ENCODE measurements around the gene HAPLN3. TPM values are rescaled to one million over a fixed set of nuclear protein-coding genes. Genes with fewer than 3 reads are reported as not detected.

Gene HAPLN3
- total RNA-seq, 4 donors from 2014 or later = 3.0 to 10.5 (median 6.7) TPM

- Histone ChIP-seq H3K9me3 (no peaks in the 10 kb centered on the region), H3K36me3 (peaks cover 0 to under 1% of the 10 kb centered on the region in 2 donors), H3K4me1 (no peaks in the 10 kb centered on the region), H3K4me3 (no peak overlapping the region), H3K27ac (no peak overlapping the region), H3K27me3 (no peaks in the 10 kb centered on the region)
- no peak for TF ChIP-seq POLR2A (IDR thresholded peaks at IDR 0.05)
- TF ChIP-seq EP300 (IDR thresholded peaks at IDR 0.05) = no peak
- TF ChIP-seq POLR2AphosphoS5 (IDR thresholded peaks at IDR 0.05) = no peak
- TF ChIP-seq, protein P1, sequence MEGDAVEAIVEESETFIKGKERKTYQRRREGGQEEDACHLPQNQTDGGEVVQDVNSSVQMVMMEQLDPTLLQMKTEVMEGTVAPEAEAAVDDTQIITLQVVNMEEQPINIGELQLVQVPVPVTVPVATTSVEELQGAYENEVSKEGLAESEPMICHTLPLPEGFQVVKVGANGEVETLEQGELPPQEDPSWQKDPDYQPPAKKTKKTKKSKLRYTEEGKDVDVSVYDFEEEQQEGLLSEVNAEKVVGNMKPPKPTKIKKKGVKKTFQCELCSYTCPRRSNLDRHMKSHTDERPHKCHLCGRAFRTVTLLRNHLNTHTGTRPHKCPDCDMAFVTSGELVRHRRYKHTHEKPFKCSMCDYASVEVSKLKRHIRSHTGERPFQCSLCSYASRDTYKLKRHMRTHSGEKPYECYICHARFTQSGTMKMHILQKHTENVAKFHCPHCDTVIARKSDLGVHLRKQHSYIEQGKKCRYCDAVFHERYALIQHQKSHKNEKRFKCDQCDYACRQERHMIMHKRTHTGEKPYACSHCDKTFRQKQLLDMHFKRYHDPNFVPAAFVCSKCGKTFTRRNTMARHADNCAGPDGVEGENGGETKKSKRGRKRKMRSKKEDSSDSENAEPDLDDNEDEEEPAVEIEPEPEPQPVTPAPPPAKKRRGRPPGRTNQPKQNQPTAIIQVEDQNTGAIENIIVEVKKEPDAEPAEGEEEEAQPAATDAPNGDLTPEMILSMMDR (IDR thresholded peaks at IDR 0.05) = no peak
- WGBS, 2 donors (ENCODE audit: low coverage in 1 of 2) = no CpG with 5 or more reads among the region's 3 CpGs
- no peak for ATAC-seq
Observed at GRCh38 chr15:88881775-88882174, 13.6 kb downstream of the HAPLN3 start.

GRCh38 chr15:88880944-88881740 lies 14.2 kb downstream of the HAPLN3 start:
- H3K9me3 ChIP-seq = no peaks in the 10 kb centered on the region
- no peaks in the 10 kb centered on the region for H3K27me3 ChIP-seq
- H3K4me1 ChIP-seq = no peaks in the 10 kb centered on the region
- H3K36me3 ChIP-seq = no peaks in the 10 kb centered on the region
- TF ChIP-seq EP300 (IDR thresholded peaks at IDR 0.05) (no peak), POLR2A (IDR thresholded peaks at IDR 0.05) (no peak), POLR2AphosphoS5 (IDR thresholded peaks at IDR 0.05) (no peak)
- TF ChIP-seq, protein P1 (IDR thresholded peaks at IDR 0.05) = no peak
- no peak overlapping the region for H3K4me3 ChIP-seq
- WGBS, 2 donors (ENCODE audit: low coverage in 1 of 2) = 88 to 94% methylated on average over 8 to 17 of the region's 31 CpGs
- H3K27ac ChIP-seq = no peak overlapping the region
- no peak for ATAC-seq

DNA sequence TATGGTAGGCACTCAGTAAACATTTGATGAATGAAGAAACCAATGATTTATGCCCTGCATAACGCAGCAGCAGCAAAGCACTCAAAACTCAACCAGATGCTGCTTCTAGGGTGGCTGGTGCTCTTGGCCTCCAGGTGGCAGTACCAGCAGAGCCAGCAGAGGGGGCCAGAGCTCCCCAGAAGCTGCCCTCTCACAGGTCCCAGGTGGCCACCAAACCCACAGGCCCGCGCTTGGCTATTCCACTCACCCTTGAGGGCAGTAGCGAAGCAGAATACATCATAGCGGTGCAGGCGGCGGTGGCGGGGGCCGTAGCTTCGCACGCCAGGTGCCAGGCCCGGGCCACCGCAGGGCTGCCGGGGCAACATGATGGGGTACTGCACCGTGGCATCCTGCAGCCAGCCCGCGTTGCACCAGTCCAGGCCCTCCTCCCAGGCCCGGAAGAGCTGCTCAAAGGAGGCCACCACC lies 16.6 kb downstream of the HAPLN3 start:
- H3K4me1 ChIP-seq = no peaks in the 10 kb centered on the region
- 30% methylated on average over 2 of the region's 18 CpGs; no CpG with 5 or more reads in 1 of the 2 donors for WGBS, 2 donors (ENCODE audit: low coverage in 1 of 2)
- H3K9me3 ChIP-seq = no peaks in the 10 kb centered on the region
- ATAC-seq = peak; percentile 31
- H3K27me3 ChIP-seq = peaks cover 7% of the 10 kb centered on the region
- TF ChIP-seq POLR2AphosphoS5 (IDR thresholded peaks at IDR 0.05) = no peak
- TF ChIP-seq, protein P1 (IDR thresholded peaks at IDR 0.05) = peak in 3 of 4 experiments; percentile 36 to 69 (median 48)
- TF ChIP-seq POLR2A (IDR thresholded peaks at IDR 0.05) = no peak
- no peak overlapping the region for H3K4me3 ChIP-seq
- no peak overlapping the region for H3K27ac ChIP-seq
- no peaks in the 10 kb centered on the region for H3K36me3 ChIP-seq

- no peaks in the 10 kb centered on the region for H3K36me3 ChIP-seq
- TF ChIP-seq POLR2AphosphoS5 (IDR thresholded peaks at IDR 0.05) (no peak), EP300 (IDR thresholded peaks at IDR 0.05) (no peak), POLR2A (IDR thresholded peaks at IDR 0.05) (no peak)
- TF ChIP-seq, protein P1 (IDR thresholded peaks at IDR 0.05) = no peak
- 84 to 100% methylated on average over 1 to 11 of the region's 22 CpGs for WGBS, 2 donors (ENCODE audit: low coverage in 1 of 2)
- no peak overlapping the region for H3K4me3 ChIP-seq
- no peaks in the 10 kb centered on the region for H3K4me1 ChIP-seq
- peaks cover 14% of the 10 kb centered on the region for H3K27me3 ChIP-seq
- ATAC-seq = no peak
- H3K9me3 ChIP-seq = no peaks in the 10 kb centered on the region
- no peak overlapping the region for H3K27ac ChIP-seq
Observed at GRCh38 chr15:88877906-88878305, 17.4 kb downstream of the HAPLN3 start.

DNA sequence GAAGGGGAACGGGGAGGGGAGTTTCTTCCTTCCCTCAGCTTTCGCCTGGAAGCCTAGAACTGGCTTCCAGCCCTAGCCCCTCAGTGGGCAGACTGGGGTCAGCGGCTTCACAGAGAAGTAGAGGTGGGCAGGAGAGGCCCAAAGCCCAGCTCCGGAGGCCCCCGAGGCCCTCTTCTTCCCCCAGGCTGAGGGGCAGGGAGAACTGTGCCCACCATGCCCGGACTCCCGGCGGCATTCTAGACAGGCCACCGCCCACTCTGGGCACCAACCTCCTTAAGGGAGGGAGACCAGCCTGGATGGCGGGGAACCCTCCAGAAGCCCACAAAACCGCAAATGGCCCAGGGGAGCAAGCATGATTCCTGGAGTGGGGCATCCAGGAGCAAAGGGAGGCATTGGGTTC lies 17.9 kb downstream of the HAPLN3 start:
- no peak for TF ChIP-seq POLR2A (IDR thresholded peaks at IDR 0.05)
- TF ChIP-seq, protein P1 (IDR thresholded peaks at IDR 0.05) = no peak
- no peak for TF ChIP-seq EP300 (IDR thresholded peaks at IDR 0.05)
- TF ChIP-seq POLR2AphosphoS5 (IDR thresholded peaks at IDR 0.05) = no peak
- no peaks in the 10 kb centered on the region for H3K36me3 ChIP-seq
- H3K27me3 ChIP-seq = peaks cover 19% of the 10 kb centered on the region
- no peak for ATAC-seq
- H3K4me3 ChIP-seq = no peak overlapping the region
- H3K9me3 ChIP-seq = no peaks in the 10 kb centered on the region
- no peak overlapping the region for H3K27ac ChIP-seq
- no peaks in the 10 kb centered on the region for H3K4me1 ChIP-seq
- 100% methylated on average over 2 of the region's 11 CpGs; no CpG with 5 or more reads in 1 of the 2 donors for WGBS, 2 donors (ENCODE audit: low coverage in 1 of 2)
